Fibroblast of the conjunctiva (primary cell): ENCODE measurements around the gene ARTN.

Source experiments
- DNase-seq: peaks from one replicate; pipeline ENCODE4 v3.0.0-alpha.2; 2010; ENCODE audit warnings: low read depth

ARTN gene

DNA sequence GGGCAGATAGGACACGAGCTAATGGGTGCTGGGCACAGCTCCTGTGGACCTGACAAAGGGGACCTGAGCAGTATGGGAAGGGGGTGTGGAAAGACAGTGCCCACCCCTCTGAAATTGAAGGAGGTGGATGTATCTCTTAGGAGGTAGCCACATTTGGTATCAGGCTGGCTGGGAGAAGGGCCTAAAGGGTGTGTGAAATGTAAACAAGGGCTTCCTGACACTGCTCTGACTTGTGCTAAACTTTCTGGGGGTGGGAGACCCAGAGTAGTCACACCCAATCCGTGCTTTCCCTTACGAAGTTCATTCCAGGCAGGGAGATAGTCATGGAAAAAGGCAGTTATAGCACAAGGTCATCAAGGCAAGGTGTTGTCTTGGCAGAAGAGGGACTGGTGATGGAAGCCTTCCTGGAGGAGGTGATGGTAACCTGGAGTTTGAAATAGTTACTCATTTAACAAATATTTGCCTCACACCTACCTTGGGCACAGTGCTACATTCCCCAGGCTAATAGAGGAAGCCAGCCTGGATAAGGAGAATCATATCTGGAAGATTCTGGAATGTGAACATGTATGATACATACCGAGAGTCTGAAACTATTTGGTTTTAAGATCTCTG is 52.5 kb downstream of the ARTN start:
- no peak for DNase-seq

DNA sequence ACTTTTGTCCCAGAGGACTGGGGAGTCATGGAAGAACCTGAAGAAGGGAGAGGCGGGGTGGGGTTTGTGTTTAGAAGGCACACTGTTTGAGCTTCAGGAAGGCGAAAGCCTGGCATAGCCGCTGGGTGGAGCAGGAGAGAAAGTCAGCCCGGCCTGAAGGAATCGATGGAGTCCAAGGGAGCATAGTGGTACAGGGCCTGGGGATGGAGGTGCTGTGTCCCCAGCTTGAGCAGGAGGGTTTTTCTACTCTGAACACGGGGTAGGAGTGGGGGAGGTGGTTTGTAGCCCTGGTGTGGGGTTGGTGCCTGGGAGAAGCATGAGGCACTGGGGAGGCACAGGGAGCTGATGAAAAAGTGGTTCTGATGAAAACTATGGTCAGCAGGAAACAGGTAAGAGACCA is 53.1 kb downstream of the ARTN start:
- no peak for DNase-seq
